ENCODE results near the gene CYSTM1.
"Not testable (repeated sequence)": the region's sequence is repeated elsewhere in the genome, so short reads cannot be mapped to it uniquely, and the experiment has no call there.

Gene CYSTM1

GRCh38 chr5:140142856-140143255 is 32.1 kb upstream of the CYSTM1 start:
- no peaks in the 10 kb centered on the region for H3K9me3 Mint-ChIP-seq (ENCODE audit: low read depth)
- peaks cover 24% of the 10 kb centered on the region for H3K4me1 Mint-ChIP-seq (ENCODE audit: low read depth)
- no peak overlapping the region for H3K4me3 Mint-ChIP-seq
- no peaks in the 10 kb centered on the region for H3K36me3 Mint-ChIP-seq
- no peak overlapping the region for H3K27ac Mint-ChIP-seq
- peaks cover 5% of the 10 kb centered on the region for H3K27me3 Mint-ChIP-seq

- Mint-ChIP-seq H3K4me3 (no peak overlapping the region), H3K4me1 (ENCODE audit: low read depth) (peaks cover 24% of the 10 kb centered on the region), H3K27ac (no peak overlapping the region)
Measured at GRCh38 chr5:140143521-140144258, 31.3 kb upstream of the CYSTM1 start.

DNA sequence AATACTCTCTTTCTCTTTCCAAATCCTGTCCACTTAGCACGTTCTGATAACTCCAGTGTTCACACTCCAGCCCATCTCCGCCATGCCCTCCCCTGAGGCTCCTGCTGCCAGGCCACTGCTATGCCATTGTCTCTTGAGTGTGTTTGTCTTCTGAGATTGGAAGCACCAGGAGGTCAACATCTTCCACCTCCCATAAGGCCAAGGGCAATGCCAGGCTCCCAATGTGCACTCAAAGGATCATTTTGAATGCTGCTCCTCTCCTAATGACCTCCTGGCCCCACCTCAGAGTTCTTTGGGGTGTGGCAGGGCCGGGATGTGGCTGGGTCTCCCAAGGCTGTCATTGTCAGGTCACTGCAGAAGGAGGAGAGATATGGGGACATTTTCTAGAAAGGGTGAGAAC is 29.7 kb upstream of the CYSTM1 start:
- no peak overlapping the region for H3K27ac Mint-ChIP-seq
- no peaks in the 10 kb centered on the region for H3K9me3 Mint-ChIP-seq (ENCODE audit: low read depth)
- peaks cover 5% of the 10 kb centered on the region for H3K27me3 Mint-ChIP-seq
- H3K4me1 Mint-ChIP-seq (ENCODE audit: low read depth): peaks cover 22% of the 10 kb centered on the region
- peak overlapping the region; percentile 61 for H3K4me3 Mint-ChIP-seq
- no peaks in the 10 kb centered on the region for H3K36me3 Mint-ChIP-seq

More at GRCh38 chr5:140143521-140144258, 31.3 kb upstream of the CYSTM1 start:
- H3K27me3 Mint-ChIP-seq: peaks cover 5% of the 10 kb centered on the region
- H3K36me3 Mint-ChIP-seq: no peaks in the 10 kb centered on the region
- no peaks in the 10 kb centered on the region for H3K9me3 Mint-ChIP-seq (ENCODE audit: low read depth)

DNA sequence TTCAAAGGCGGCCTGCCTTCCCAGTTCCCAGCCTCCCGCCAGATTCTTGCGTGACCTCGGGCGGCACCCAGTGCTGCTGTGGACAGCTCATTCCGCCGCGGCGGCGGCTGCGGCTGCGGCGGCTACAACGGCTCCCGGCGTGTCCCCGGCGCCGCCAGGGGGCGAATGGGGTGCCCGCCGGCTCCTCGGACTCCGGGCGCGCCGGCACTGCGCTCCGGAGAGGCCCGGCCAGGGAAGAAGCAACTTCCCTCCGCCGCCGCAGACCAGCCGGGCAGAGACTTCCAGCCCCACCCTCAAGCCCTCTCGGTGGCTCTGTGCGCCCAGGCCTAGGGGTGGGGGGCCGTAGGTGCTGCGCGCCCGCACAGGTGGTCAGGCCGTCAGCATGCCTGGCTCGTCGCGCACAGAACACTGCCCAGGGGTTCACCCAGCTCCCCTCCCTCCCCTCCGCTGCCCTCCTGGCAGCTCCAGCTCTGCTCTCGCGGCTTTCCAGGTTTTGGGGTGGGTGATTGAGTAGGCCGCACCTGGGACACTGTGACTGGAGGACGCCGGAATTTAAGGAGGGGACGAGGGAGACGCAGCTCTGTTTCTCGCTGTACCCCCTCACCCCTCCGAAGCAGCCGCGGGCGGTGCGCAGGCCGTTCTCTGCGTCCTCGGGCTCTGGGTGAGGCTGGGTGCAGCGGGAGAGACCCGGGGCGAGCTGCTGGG is 29.0 kb upstream of the CYSTM1 start:
- peaks cover 22% of the 10 kb centered on the region for H3K4me1 Mint-ChIP-seq (ENCODE audit: low read depth)
- no peaks in the 10 kb centered on the region for H3K9me3 Mint-ChIP-seq (ENCODE audit: low read depth)
- peak overlapping the region; percentile 61 for H3K4me3 Mint-ChIP-seq
- H3K27me3 Mint-ChIP-seq: peaks cover 5% of the 10 kb centered on the region
- H3K36me3 Mint-ChIP-seq: no peaks in the 10 kb centered on the region
- no peak overlapping the region for H3K27ac Mint-ChIP-seq

GRCh38 chr5:140146523-140146842 is 28.5 kb upstream of the CYSTM1 start:
- Mint-ChIP-seq H3K4me3 (peak overlapping the region; percentile 49), H3K27me3 (peaks cover 5% of the 10 kb centered on the region), H3K27ac (no peak overlapping the region)

DNA sequence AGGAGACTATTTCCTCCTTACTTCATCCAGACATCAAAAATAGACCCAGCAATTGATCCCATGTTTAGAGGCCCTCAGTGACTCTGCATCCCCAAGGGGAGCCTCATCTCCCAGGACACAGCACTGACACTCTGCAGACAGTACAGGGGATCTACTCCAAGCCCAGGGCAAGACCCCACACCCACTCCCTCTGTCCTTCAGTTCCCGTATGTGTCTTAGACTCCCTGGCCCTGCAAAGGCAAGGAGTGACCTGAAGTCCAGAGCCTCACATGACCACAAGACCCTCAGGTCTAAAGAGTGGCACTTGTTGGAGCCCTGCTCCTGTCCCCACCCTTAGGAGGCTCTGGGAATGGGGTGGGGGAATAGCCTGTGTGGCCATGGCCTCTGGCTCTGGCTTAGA is 27.5 kb upstream of the CYSTM1 start:
- H3K4me1 Mint-ChIP-seq (ENCODE audit: low read depth): peaks cover 22% of the 10 kb centered on the region
- no peaks in the 10 kb centered on the region for H3K9me3 Mint-ChIP-seq (ENCODE audit: low read depth)
- H3K27ac Mint-ChIP-seq: no peak overlapping the region
- peak overlapping the region; percentile 49 for H3K4me3 Mint-ChIP-seq
- peaks cover 5% of the 10 kb centered on the region for H3K27me3 Mint-ChIP-seq
- no peaks in the 10 kb centered on the region for H3K36me3 Mint-ChIP-seq

More at GRCh38 chr5:140146523-140146842, 28.5 kb upstream of the CYSTM1 start:
- Mint-ChIP-seq H3K4me1 (ENCODE audit: low read depth) (peaks cover 22% of the 10 kb centered on the region), H3K9me3 (ENCODE audit: low read depth) (no peaks in the 10 kb centered on the region), H3K36me3 (no peaks in the 10 kb centered on the region)

- Mint-ChIP-seq H3K4me1 (ENCODE audit: low read depth) (peaks cover 22% of the 10 kb centered on the region), H3K36me3 (no peaks in the 10 kb centered on the region), H3K9me3 (ENCODE audit: low read depth) (no peaks in the 10 kb centered on the region), H3K4me3 (no peak overlapping the region), H3K27me3 (peaks cover 5% of the 10 kb centered on the region), H3K27ac (no peak overlapping the region)
Measured at GRCh38 chr5:140148508-140148907, 26.5 kb upstream of the CYSTM1 start.

GRCh38 chr5:140150201-140150600 is 24.8 kb upstream of the CYSTM1 start:
- no peaks in the 10 kb centered on the region for H3K9me3 Mint-ChIP-seq (ENCODE audit: low read depth)
- peaks cover 2% of the 10 kb centered on the region for H3K27me3 Mint-ChIP-seq
- H3K36me3 Mint-ChIP-seq: no peaks in the 10 kb centered on the region
- H3K27ac Mint-ChIP-seq: no peak overlapping the region
- H3K4me1 Mint-ChIP-seq (ENCODE audit: low read depth): peaks cover 12% of the 10 kb centered on the region
- H3K4me3 Mint-ChIP-seq: no peak overlapping the region

GRCh38 chr5:140151144-140152021 is 23.6 kb upstream of the CYSTM1 start:
- Mint-ChIP-seq H3K36me3 (no peaks in the 10 kb centered on the region), H3K4me3 (no peak overlapping the region), H3K4me1 (ENCODE audit: low read depth) (peaks cover 7% of the 10 kb centered on the region), H3K9me3 (ENCODE audit: low read depth) (no peaks in the 10 kb centered on the region), H3K27ac (no peak overlapping the region), H3K27me3 (no peaks in the 10 kb centered on the region)

GRCh38 chr5:140152022-140152999 is 22.7 kb upstream of the CYSTM1 start:
- H3K36me3 Mint-ChIP-seq: no peaks in the 10 kb centered on the region
- no peak overlapping the region for H3K4me3 Mint-ChIP-seq

DNA sequence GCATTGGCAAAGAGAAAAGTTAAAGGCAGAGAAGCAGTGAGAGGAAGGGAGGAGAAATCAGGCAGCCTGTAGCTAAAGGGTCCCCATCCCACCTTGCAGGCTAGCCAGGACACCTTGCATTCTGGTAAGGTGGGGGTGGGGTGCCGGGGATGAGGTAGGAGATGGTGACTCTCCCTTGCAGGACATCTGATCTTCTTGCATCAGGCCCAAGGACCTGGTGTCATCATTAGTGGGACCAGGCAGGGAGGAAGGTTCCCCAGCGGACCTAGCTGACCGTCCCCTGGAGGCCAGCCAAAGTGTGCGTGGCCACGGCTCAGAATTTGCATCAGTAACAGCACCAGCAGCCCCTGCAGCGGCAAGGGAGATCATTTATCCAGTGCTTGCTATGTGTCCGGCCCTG is 21.7 kb upstream of the CYSTM1 start:
- Mint-ChIP-seq H3K36me3 (no peaks in the 10 kb centered on the region), H3K27ac (no peak overlapping the region), H3K4me1 (ENCODE audit: low read depth) (peaks cover 3% of the 10 kb centered on the region), H3K9me3 (ENCODE audit: low read depth) (no peaks in the 10 kb centered on the region), H3K4me3 (no peak overlapping the region), H3K27me3 (no peaks in the 10 kb centered on the region)

More at GRCh38 chr5:140152022-140152999, 22.7 kb upstream of the CYSTM1 start:
- H3K27me3 Mint-ChIP-seq: no peaks in the 10 kb centered on the region
- no peak overlapping the region for H3K27ac Mint-ChIP-seq
- no peaks in the 10 kb centered on the region for H3K9me3 Mint-ChIP-seq (ENCODE audit: low read depth)
- peaks cover 3% of the 10 kb centered on the region for H3K4me1 Mint-ChIP-seq (ENCODE audit: low read depth)

DNA sequence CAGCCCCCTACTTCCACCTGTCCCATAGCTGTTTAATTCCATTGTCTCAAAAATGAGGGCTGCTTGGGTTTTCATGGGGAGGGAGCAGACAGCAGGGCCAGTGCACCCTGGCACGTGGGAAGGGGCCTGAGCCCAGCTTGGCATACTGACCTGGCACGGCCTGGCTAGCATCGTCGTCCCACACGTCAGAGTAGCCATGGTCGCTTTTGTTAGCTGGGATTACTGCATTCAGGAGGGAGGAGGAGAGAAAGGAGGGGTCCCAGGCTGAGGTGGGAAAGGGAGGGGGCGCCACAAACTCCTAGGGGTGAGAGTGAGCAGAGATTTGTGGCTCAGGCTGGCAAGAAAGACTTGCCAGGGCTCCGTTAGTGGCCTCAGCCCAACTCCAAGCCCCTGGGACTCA is 21.1 kb upstream of the CYSTM1 start:
- Mint-ChIP-seq H3K27ac (no peak overlapping the region), H3K4me3 (no peak overlapping the region), H3K4me1 (ENCODE audit: low read depth) (peaks cover 3% of the 10 kb centered on the region), H3K36me3 (no peaks in the 10 kb centered on the region), H3K9me3 (ENCODE audit: low read depth) (no peaks in the 10 kb centered on the region), H3K27me3 (no peaks in the 10 kb centered on the region)

DNA sequence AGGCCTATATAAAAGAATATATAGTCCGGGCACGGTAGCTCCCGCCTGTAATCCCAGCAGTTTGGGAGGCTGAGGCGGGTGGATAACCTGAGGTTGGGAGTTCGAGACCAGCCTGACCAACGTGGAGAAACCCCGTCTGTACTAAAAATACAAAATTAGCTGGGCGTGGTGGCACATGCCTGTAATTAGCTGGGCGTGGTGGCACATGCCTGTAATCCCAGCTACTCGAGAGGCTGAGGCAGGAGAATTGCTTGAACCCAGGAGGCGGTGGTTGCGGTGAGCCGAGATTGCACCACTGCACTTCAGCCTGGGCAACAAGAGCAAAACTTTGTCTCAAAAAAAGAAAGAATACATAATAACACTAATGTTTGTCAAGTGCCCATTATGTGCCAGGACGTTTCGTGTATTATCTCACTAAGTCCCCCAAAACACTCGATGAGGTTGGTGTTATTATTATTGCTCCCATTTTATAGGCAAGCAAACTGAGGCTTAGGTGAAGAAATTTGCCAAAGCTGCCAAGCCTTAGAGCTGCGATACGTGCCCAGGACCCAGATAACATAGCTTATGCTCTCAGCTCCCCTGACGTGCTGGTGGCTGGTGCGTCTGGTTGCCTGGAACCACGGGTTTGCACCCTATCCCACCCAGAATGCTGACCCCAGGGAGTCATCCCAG is 20.1 kb upstream of the CYSTM1 start:
- not testable (repeated sequence) for H3K4me3 Mint-ChIP-seq; H3K36me3 Mint-ChIP-seq; H3K27ac Mint-ChIP-seq; H3K9me3 Mint-ChIP-seq (ENCODE audit: low read depth); H3K4me1 Mint-ChIP-seq (ENCODE audit: low read depth); H3K27me3 Mint-ChIP-seq
